HG03575 (cell line): ENCODE results near the gene POPDC2.

Experiments used
- ATAC-seq: cut with Tn5 transposase; IDR thresholded peaks from one replicate; pipeline ENCODE4 v1.9.1; 2021; ENCODE audit not compliant: unreplicated experiment, insufficient number of reproducible peaks, low FRiP score; ENCODE audit errors: extremely low read depth

Gene POPDC2

GRCh38 chr3:119626196-119626595, 34.2 kb downstream of the POPDC2 start:
- ATAC-seq = no peak

- ATAC-seq = no peak
Measured at GRCh38 chr3:119625451-119626153, 34.8 kb downstream of the POPDC2 start.

- ATAC-seq = no peak
Measured at GRCh38 chr3:119624002-119624720, 36.2 kb downstream of the POPDC2 start.

GRCh38 chr3:119620899-119621298, 39.5 kb downstream of the POPDC2 start:
- no peak for ATAC-seq

GRCh38 chr3:119619094-119619493, 41.3 kb downstream of the POPDC2 start:
- ATAC-seq = no peak

GRCh38 chr3:119616056-119616455, 44.3 kb downstream of the POPDC2 start:
- no peak for ATAC-seq

- no peak for ATAC-seq
Measured at GRCh38 chr3:119613872-119614271, 46.5 kb downstream of the POPDC2 start.

GRCh38 chr3:119613201-119613600, 47.2 kb downstream of the POPDC2 start:
- ATAC-seq = no peak

- no peak for ATAC-seq
Measured at GRCh38 chr3:119611664-119612063, 48.7 kb downstream of the POPDC2 start.

GRCh38 chr3:119609301-119609700, 51.1 kb downstream of the POPDC2 start:
- ATAC-seq = no peak

GRCh38 chr3:119608405-119609000, 51.9 kb downstream of the POPDC2 start:
- no peak for ATAC-seq

GRCh38 chr3:119604878-119605277, 55.5 kb downstream of the POPDC2 start:
- ATAC-seq = no peak

- ATAC-seq = no peak
Measured at GRCh38 chr3:119602676-119603075, 57.7 kb downstream of the POPDC2 start.

- no peak for ATAC-seq
Measured at GRCh38 chr3:119601154-119601553, 59.2 kb downstream of the POPDC2 start.

GRCh38 chr3:119600732-119601131, 59.7 kb downstream of the POPDC2 start:
- ATAC-seq = peak; percentile 24

- no peak for ATAC-seq
Measured at GRCh38 chr3:119599558-119600174, 60.7 kb downstream of the POPDC2 start.

- ATAC-seq = peak; percentile 37
Measured at GRCh38 chr3:119598410-119599098, 61.8 kb downstream of the POPDC2 start.

GRCh38 chr3:119597548-119598288, 62.7 kb downstream of the POPDC2 start, which contains the start of gene PLA1A:
PLA1A (plus strand) TSS chr3:119597885; CDS start chr3:119597914, 29 bp downstream.
- no peak for ATAC-seq
